IPS-18c (cell line): ENCODE data around the gene HPS5.
A peak's percentile ranks its signal among the peaks of the same experiment; 100 is the strongest.

Source experiments
- H3K4me3 ChIP-seq: 2 replicates; pipeline ENCODE4 v1.7.0; 2013; ENCODE audit warnings: low read depth, mild to moderate bottlenecking, low read length, moderate library complexity; ENCODE audit not compliant: insufficient read depth
- H3K9me3 ChIP-seq: one replicate; pipeline ENCODE4 v1.6.1; 2013; ENCODE audit warnings: mild to moderate bottlenecking, low read length, moderate library complexity; ENCODE audit not compliant: control insufficient read depth, insufficient read depth

HPS5 gene

DNA sequence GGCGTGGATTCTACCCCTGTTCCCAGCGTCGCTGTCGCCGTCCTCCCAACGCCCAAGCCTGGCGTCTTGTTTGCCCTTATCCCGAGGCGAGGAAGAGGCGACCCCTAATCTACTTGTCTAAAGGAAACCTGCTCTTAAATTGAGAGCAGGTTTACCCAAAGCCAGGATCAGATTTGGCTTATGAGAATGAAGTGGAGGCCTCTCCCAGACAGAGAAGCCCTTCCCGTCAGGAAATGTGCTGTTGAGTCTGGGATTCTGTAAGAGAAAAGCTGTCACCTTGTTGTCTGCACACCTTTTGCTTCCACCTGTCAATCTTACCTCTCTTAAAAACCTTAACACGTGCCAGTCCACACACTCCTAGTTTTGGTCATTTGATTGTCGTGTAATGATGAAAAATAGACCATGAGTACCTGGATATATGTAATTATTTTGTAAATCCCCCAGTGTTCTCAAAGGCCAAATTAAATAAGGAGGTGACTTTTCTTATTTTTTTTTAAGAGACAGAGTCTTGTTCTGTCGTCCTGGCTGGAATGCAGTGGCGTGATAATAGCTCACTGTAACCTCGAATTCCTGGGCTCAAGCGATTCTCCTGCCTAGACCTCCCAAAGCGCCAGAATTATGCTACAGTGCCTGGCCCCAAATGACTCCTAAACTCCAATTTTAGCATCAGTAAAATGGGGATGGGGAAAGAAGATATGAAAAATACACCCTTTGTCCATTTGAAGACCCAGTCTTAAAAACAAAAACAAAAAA is 1.1 kb upstream of the HPS5 start:
- Histone ChIP-seq H3K9me3 (no peaks in the 10 kb centered on the region), H3K4me3 (peak overlapping the region; percentile 97)

GRCh38 chr11:18321578-18321968 is 367 bp downstream of the HPS5 start:
- Histone ChIP-seq H3K4me3 (peak overlapping the region; percentile 97), H3K9me3 (no peaks in the 10 kb centered on the region)

- H3K9me3 ChIP-seq = no peaks in the 10 kb centered on the region
- H3K4me3 ChIP-seq = no peak overlapping the region
Measured at GRCh38 chr11:18320617-18321016, 1.3 kb downstream of the HPS5 start.

GRCh38 chr11:18319914-18320313 is 2.0 kb downstream of the HPS5 start:
- no peaks in the 10 kb centered on the region for H3K9me3 ChIP-seq
- no peak overlapping the region for H3K4me3 ChIP-seq

- Histone ChIP-seq H3K9me3 (no peaks in the 10 kb centered on the region), H3K4me3 (no peak overlapping the region)
Measured at GRCh38 chr11:18317551-18317950, 4.4 kb downstream of the HPS5 start.

GRCh38 chr11:18315893-18316292 is 6.0 kb downstream of the HPS5 start:
- H3K4me3 ChIP-seq = no peak overlapping the region
- H3K9me3 ChIP-seq = no peaks in the 10 kb centered on the region

DNA sequence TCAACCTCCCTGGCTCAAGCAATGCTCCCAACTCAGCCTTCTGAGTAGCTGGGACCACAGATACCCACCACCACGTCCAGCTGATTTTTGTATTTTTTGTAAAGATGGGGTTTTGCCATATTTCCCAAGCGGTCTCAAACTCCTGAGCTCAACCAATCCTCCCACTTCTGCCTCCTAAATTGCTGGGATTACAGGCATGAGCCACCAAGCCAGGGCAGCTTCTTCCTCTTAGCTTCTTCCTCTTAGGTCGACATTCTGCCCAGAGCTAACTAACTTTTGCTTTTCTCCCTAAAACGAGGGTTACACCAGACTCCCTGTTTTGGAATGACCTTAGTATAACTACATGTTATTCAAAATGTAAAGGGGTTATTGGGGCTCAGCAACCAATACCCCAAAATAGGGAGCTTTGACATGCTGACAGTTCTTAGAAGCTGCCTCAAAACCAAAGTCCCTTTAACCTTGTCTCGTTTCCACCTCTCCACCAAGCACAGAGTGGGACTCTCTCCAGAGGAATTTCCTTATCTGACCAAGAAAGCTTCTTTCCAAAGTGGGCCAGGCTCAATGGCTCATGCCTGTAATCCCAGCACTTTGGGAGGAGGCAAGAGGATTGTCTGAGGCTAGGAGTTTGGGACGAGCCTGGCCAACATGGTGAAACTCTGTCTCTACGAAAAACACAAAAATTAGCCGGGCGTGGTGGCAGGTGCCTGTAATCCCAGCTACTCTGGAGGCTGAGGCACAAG is 7.0 kb downstream of the HPS5 start:
- no peak overlapping the region for H3K4me3 ChIP-seq
- no peaks in the 10 kb centered on the region for H3K9me3 ChIP-seq

- H3K9me3 ChIP-seq = no peaks in the 10 kb centered on the region
Measured at GRCh38 chr11:18313965-18314763, 7.8 kb downstream of the HPS5 start.

GRCh38 chr11:18312663-18313420 is 9.1 kb downstream of the HPS5 start:
- no peak overlapping the region for H3K4me3 ChIP-seq
- no peaks in the 10 kb centered on the region for H3K9me3 ChIP-seq

More at GRCh38 chr11:18313965-18314763, 7.8 kb downstream of the HPS5 start:
- H3K4me3 ChIP-seq = no peak overlapping the region

- no peaks in the 10 kb centered on the region for H3K9me3 ChIP-seq
Measured at GRCh38 chr11:18312012-18312411, 9.9 kb downstream of the HPS5 start.

GRCh38 chr11:18310800-18311340 is 11.1 kb downstream of the HPS5 start:
- Histone ChIP-seq H3K9me3 (no peaks in the 10 kb centered on the region), H3K4me3 (no peak overlapping the region)

More at GRCh38 chr11:18312012-18312411, 9.9 kb downstream of the HPS5 start:
- H3K4me3 ChIP-seq = no peak overlapping the region

DNA sequence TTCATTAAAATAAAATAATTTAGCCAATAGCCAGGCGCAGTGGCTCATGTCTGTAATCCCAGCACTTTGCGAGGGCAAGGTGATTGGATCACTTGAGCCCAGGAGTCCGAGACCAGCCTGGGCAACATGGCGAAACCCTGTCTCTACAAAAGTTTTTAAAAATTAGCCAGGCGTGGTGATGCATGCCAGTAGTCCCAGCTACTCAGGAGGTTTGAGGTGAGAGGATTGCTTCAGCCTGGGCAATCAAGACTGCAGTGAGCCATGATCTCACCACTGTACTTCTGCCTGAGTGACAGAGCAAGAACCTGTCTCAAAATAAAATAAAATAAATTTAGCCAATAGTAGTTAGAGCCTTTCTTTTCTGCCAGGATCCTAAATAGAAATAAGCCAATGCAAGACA is 12.2 kb downstream of the HPS5 start:
- Histone ChIP-seq H3K9me3 (no peaks in the 10 kb centered on the region), H3K4me3 (no peak overlapping the region)

DNA sequence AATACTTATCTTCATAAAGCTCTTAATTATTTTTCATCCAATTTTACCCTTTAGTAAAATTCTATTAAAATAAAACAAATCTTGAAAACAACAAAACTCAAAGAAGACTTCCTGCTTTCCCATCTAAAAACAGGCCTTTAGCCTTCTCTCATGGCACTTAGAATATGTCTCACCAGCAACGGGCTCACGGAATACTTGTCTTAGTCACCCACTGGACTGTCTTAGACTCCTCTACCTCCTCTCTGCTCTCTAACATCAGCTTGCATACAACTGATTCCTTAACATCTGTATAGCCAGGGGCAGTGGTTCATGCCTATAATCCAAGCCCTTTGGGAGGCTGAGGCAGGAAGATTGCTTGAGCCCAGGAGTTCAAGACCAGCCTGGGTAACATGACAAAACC is 13.7 kb downstream of the HPS5 start:
- Histone ChIP-seq H3K9me3 (no peaks in the 10 kb centered on the region), H3K4me3 (no peak overlapping the region)

GRCh38 chr11:18307461-18308139 is 14.3 kb downstream of the HPS5 start:
- Histone ChIP-seq H3K4me3 (no peak overlapping the region), H3K9me3 (no peaks in the 10 kb centered on the region)

DNA sequence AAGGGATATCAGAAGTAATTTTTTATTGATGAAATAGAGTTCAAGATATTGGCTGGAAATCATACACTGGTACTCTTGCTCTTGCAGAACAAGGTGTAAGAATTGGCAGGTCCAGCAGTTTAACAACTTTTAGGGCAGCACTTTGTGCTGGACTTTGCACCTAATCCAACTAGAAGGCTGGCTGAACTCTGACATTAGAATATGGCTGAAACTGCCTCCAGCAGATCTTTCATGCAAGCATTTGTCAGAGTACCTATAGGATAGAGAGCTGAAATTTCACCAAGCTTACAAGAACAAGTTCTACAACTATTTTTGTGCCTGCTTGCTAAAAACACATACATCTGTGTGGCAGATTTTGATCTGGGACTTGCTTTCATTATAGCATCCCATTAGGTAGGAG is 17.2 kb downstream of the HPS5 start:
- no peaks in the 10 kb centered on the region for H3K9me3 ChIP-seq
- no peak overlapping the region for H3K4me3 ChIP-seq

GRCh38 chr11:18299721-18300120 is 22.2 kb downstream of the HPS5 start:
- H3K9me3 ChIP-seq = no peaks in the 10 kb centered on the region
- no peak overlapping the region for H3K4me3 ChIP-seq
